Right lobe of liver (tissue), 4 donors: ENCODE data around the gene RUNX2.

Experiments used
- CTCF ChIP-seq, 4 donors: fragments of 200-600 bp in 3 of 4; fragments of 450-650 bp in 1 of 4; IDR thresholded peaks; one replicate each; pipeline versions ENCODE4 v1.5.1 to v1.8.0; 2016 to 2022; ENCODE audit warnings: antibody characterized with exemption in 4 of 4, mild to moderate bottlenecking in 2 of 4
- POLR2A ChIP-seq: fragments of 450-650 bp; IDR thresholded peaks from one replicate; pipeline ENCODE4 v1.6.1; 2017; ENCODE audit warnings: antibody characterized with exemption, mild to moderate bottlenecking
- donor health status: DM: no; HTN: no; CAD: no.
- donor health status: DM: no; HTN: no; CAD: no.
- donor health status: DM: no; HTN: yes; CAD: no.

GRCh38 chr6:45455408-45455807 is 127.3 kb downstream of the RUNX2 start:
- no peak for TF ChIP-seq CTCF (IDR thresholded peaks at IDR 0.05)
- no peak for TF ChIP-seq POLR2A
